ENCODE measurements around the gene THADA.
A peak's percentile ranks its signal among the peaks of the same experiment; 100 is the strongest.

THADA gene

GRCh38 chr2:43356774-43357173 is 239.1 kb downstream of the THADA start:
- H3K4me3 ChIP-seq (ENCODE audit: control insufficient read depth, low read depth, low read length): no peak overlapping the region
- TF ChIP-seq CTCF (conservative IDR thresholded peaks at IDR 0.05; ENCODE audit: control insufficient read depth, insufficient read depth, low read depth, low read length): no peak
- DNase-seq (ENCODE audit: low read depth): peak; percentile 73

GRCh38 chr2:43355399-43355798 is 240.4 kb downstream of the THADA start:
- no peak overlapping the region for H3K4me3 ChIP-seq (ENCODE audit: control insufficient read depth, low read depth, low read length)
- no peak for DNase-seq (ENCODE audit: low read depth)
- no peak for TF ChIP-seq CTCF (conservative IDR thresholded peaks at IDR 0.05; ENCODE audit: control insufficient read depth, insufficient read depth, low read depth, low read length)

- no peak overlapping the region for H3K4me3 ChIP-seq (ENCODE audit: control insufficient read depth, low read depth, low read length)
- DNase-seq (ENCODE audit: low read depth): no peak
- no peak for TF ChIP-seq CTCF (conservative IDR thresholded peaks at IDR 0.05; ENCODE audit: control insufficient read depth, insufficient read depth, low read depth, low read length)
Measured at GRCh38 chr2:43349904-43350303, 245.9 kb downstream of the THADA start.

- no peak overlapping the region for H3K4me3 ChIP-seq (ENCODE audit: control insufficient read depth, low read depth, low read length)
- peak; percentile 72 for DNase-seq (ENCODE audit: low read depth)
- no peak for TF ChIP-seq CTCF (conservative IDR thresholded peaks at IDR 0.05; ENCODE audit: control insufficient read depth, insufficient read depth, low read depth, low read length)
Measured at GRCh38 chr2:43348908-43349661, 246.8 kb downstream of the THADA start.

- TF ChIP-seq CTCF (conservative IDR thresholded peaks at IDR 0.05; ENCODE audit: control insufficient read depth, insufficient read depth, low read depth, low read length): no peak
- no peak overlapping the region for H3K4me3 ChIP-seq (ENCODE audit: control insufficient read depth, low read depth, low read length)
- DNase-seq (ENCODE audit: low read depth): no peak
Measured at GRCh38 chr2:43347746-43348145, 248.1 kb downstream of the THADA start.

GRCh38 chr2:43346602-43347567 is 249.0 kb downstream of the THADA start:
- DNase-seq (ENCODE audit: low read depth): no peak
- no peak overlapping the region for H3K4me3 ChIP-seq (ENCODE audit: control insufficient read depth, low read depth, low read length)
- no peak for TF ChIP-seq CTCF (conservative IDR thresholded peaks at IDR 0.05; ENCODE audit: control insufficient read depth, insufficient read depth, low read depth, low read length)

Data from fibroblast of mammary gland (primary cell).